Transverse colon (tissue), 4 donors: ENCODE measurements around the gene SLC7A1. TPM values are rescaled to one million over a fixed set of nuclear protein-coding genes. Genes with fewer than 3 reads are reported as not detected.

Experiments used
- DNase-seq: peaks from one replicate; pipeline ENCODE4 v3.0.0-alpha.2; 2019
- H3K27ac ChIP-seq, 4 donors: fragments of 200-600 bp; sonication (generic); 2 replicates each; pipeline ENCODE4 v1.5.1; 2016 to 2018; ENCODE audit warnings: inconsistent platforms in 4 of 4
- H3K27me3 ChIP-seq: fragments of 200-600 bp; sonication (generic); 2 replicates; pipeline ENCODE4 v1.5.1; 2017; ENCODE audit warnings: inconsistent platforms
- H3K36me3 ChIP-seq, 4 donors: fragments of 200-600 bp; sonication (generic); 2 replicates each; pipeline ENCODE4 v1.5.1; 2017 to 2019; ENCODE audit warnings: inconsistent platforms in 4 of 4
- H3K4me1 ChIP-seq, 4 donors: fragments of 200-600 bp; sonication (generic); 2 replicates each; pipeline ENCODE4 v1.5.1; 2017 to 2020; ENCODE audit warnings: inconsistent platforms in 4 of 4
- H3K4me3 ChIP-seq, 4 donors: fragments of 200-600 bp; sonication (generic); 1 replicate in 1 of 4; 2 replicates in 3 of 4; pipeline versions ENCODE4 v1.5.1 to v1.6.1; 2017 to 2019; ENCODE audit warnings: inconsistent platforms in 4 of 4
- H3K9me3 ChIP-seq, 2 donors: fragments of 200-600 bp; sonication (generic); 2 replicates each; pipeline ENCODE4 v1.5.1; 2017 to 2019; ENCODE audit warnings: inconsistent platforms in 2 of 2
- CTCF ChIP-seq, 5 experiments: fragments of 200-600 bp in 3 of 5; fragments of 450-650 bp in 2 of 5; sonication (generic) in 3 of 5; IDR thresholded peaks; 1 replicate in 2 of 5; 2 replicates in 3 of 5; pipeline ENCODE4 v1.5.1; 2016 to 2017; ENCODE audit warnings: antibody characterized with exemption in 5 of 5, inconsistent platforms in 3 of 5, mild to moderate bottlenecking in 2 of 5, moderate library complexity in 1 of 5
- EP300 ChIP-seq: sonication (generic); formaldehyde crosslinking; IDR thresholded peaks from one replicate; pipeline ENCODE4 v1.6.1; 2017; ENCODE audit warnings: antibody characterized with exemption, low read depth
- POLR2A ChIP-seq: fragments of 450-650 bp; IDR thresholded peaks from one replicate; pipeline ENCODE4 v1.6.1; 2016; ENCODE audit warnings: antibody characterized with exemption, mild to moderate bottlenecking, moderate library complexity
- POLR2AphosphoS5 ChIP-seq, 3 donors: sonication (generic); formaldehyde crosslinking; IDR thresholded peaks; one replicate each; pipeline ENCODE4 v1.6.1; 2016; ENCODE audit warnings: antibody characterized with exemption in 3 of 3
- WGBS, 2 donors: methylation state at CpG; one replicate each; pipeline ENCODE4 v1.1.5; 2018; ENCODE audit warnings: low coverage in 1 of 2; 5-methylcytosine and 5-hydroxymethylcytosine counted together
- in situ Hi-C, 4 donors: fragments of 200-750 bp; cut with MboI; loops; one replicate each; pipeline versions ENCODE4 v1.15.0 to v1.15.1; 2017; ENCODE audit warnings: low sequenced_read_pairs in 3 of 4, low pct_ligation_motif_present in 1 of 4, low pct_unique_long_range_greater_than_20kb in 1 of 4
- intact Hi-C: fragments of 100-400 bp; cut with DNase I; formaldehyde crosslinking; loops from one replicate; pipeline ENCODE4 v1.15.1; 2023; ENCODE audit warnings: low total_unique reads
- total RNA-seq, 4 donors: library from RNA; depleted of rRNA; stranded (reverse); fragments of >200 nt; gene quantifications; one replicate each; pipeline ENCODE4 v1.1.0, GENCODE V29; 2016

Gene SLC7A1
- total RNA-seq, 4 donors from 2014 or later, result 10.8 to 21.4 (median 17.9) TPM

GRCh38 chr13:29579094-29579493, 16.4 kb downstream of the SLC7A1 start:
- no peaks in the 10 kb centered on the region for H3K36me3 ChIP-seq
- H3K4me1 ChIP-seq, result peaks cover 7 to 36% (median 28%) of the 10 kb centered on the region in 4 donors
- DNase-seq, result no peak
- no peak overlapping the region for H3K27ac ChIP-seq
- TF ChIP-seq POLR2A (no peak), EP300 (no peak), CTCF (IDR thresholded peaks at IDR 0.05) (no peak), POLR2AphosphoS5 (IDR thresholded peaks at IDR 0.05) (no peak)
- no peak overlapping the region for H3K4me3 ChIP-seq
- intact Hi-C loops, result loop anchor here (10.0 kb wide), 1 partner anchor 696 kb away; no protein-coding TSS in a partner anchor
- in situ Hi-C loops, result no loop called here
- 90 to 93% methylated on average over 7 to 8 of the region's 8 CpGs for WGBS, 2 donors
- H3K27me3 ChIP-seq, result no peaks in the 10 kb centered on the region
- H3K9me3 ChIP-seq, result no peaks in the 10 kb centered on the region

GRCh38 chr13:29578300-29579085, 17.0 kb downstream of the SLC7A1 start:
- WGBS, 2 donors, result 75 to 86% methylated on average over 7 to 18 of the region's 18 CpGs
- Histone ChIP-seq H3K36me3 (no peaks in the 10 kb centered on the region), H3K27me3 (no peaks in the 10 kb centered on the region), H3K27ac (no peak overlapping the region), H3K9me3 (no peaks in the 10 kb centered on the region), H3K4me1 (peaks cover 13 to 41% (median 32%) of the 10 kb centered on the region in 4 donors), H3K4me3 (no peak overlapping the region)
- in situ Hi-C loops, result no loop called here
- TF ChIP-seq EP300 (no peak), POLR2AphosphoS5 (IDR thresholded peaks at IDR 0.05) (no peak), CTCF (IDR thresholded peaks at IDR 0.05) (no peak), POLR2A (no peak)
- intact Hi-C loops, result loop anchor here (10.0 kb wide), 1 partner anchor 696 kb away; no protein-coding TSS in a partner anchor
- no peak for DNase-seq

GRCh38 chr13:29577136-29578051, 18.1 kb downstream of the SLC7A1 start:
- TF ChIP-seq POLR2AphosphoS5 (IDR thresholded peaks at IDR 0.05) (no peak), EP300 (no peak), CTCF (IDR thresholded peaks at IDR 0.05) (no peak), POLR2A (no peak)
- in situ Hi-C loops (no loop called here), intact Hi-C loops (loop anchor here (10.0 kb wide), 1 partner anchor 697 kb away; no protein-coding TSS in a partner anchor)
- H3K4me3 ChIP-seq, result no peak overlapping the region
- no peaks in the 10 kb centered on the region for H3K27me3 ChIP-seq
- DNase-seq, result no peak
- H3K36me3 ChIP-seq, result no peaks in the 10 kb centered on the region
- no peak overlapping the region for H3K27ac ChIP-seq
- no peaks in the 10 kb centered on the region for H3K9me3 ChIP-seq
- peaks cover 21 to 42% (median 34%) of the 10 kb centered on the region in 4 donors for H3K4me1 ChIP-seq
- whole genome bisulfite sequencing, 2 donors, result 89 to 95% methylated on average over 6 to 18 of the region's 18 CpGs

- no peak for DNase-seq
- TF ChIP-seq EP300, result no peak
- TF ChIP-seq POLR2AphosphoS5 (IDR thresholded peaks at IDR 0.05), result no peak
- no peak for TF ChIP-seq POLR2A
- TF ChIP-seq CTCF (IDR thresholded peaks at IDR 0.05), result no peak
- WGBS, 2 donors, result 94 to 97% methylated on average over 3 to 7 of the region's 7 CpGs
- Histone ChIP-seq H3K4me1 (peaks cover 16 to 40% (median 28%) of the 10 kb centered on the region in 4 donors), H3K36me3 (no peaks in the 10 kb centered on the region), H3K9me3 (no peaks in the 10 kb centered on the region), H3K27ac (no peak overlapping the region), H3K27me3 (no peaks in the 10 kb centered on the region), H3K4me3 (no peak overlapping the region)
- intact Hi-C loops, result loop anchor here (10.0 kb wide), 1 partner anchor 698 kb away; no protein-coding TSS in a partner anchor
- in situ Hi-C loops, result no loop called here
Observed at GRCh38 chr13:29576581-29576980, 18.9 kb downstream of the SLC7A1 start.
